Heart right ventricle (tissue), 16 donors: Measurements from ENCODE around the gene PIMREG. TPM values are rescaled to one million over a fixed set of nuclear protein-coding genes. Genes with fewer than 3 reads are reported as not detected.

Source experiments
- ATAC-seq, 8 donors: fragments of 200-7000 bp; cut with Tn5 transposase; one replicate each; pipeline ENCODE4 v1.9.1; 2020; ENCODE audit warnings: mild to moderate bottlenecking in 8 of 8, moderate library complexity in 8 of 8, moderate number of reproducible peaks in 1 of 8
- DNase-seq, 2 donors: peaks; one replicate each; pipeline ENCODE4 v3.0.0-alpha.2; 2020
- H3K27ac ChIP-seq, 10 donors: fragments of 200-600 bp; sonication (generic) in 2 of 10; one replicate each; pipeline versions ENCODE4 v1.5.0 to v1.8.0; 2020 to 2022; ENCODE audit warnings: mild to moderate bottlenecking in 3 of 10
- H3K27me3 ChIP-seq, 7 donors: fragments of 200-600 bp; one replicate each; pipeline ENCODE4 v1.8.0; 2021 to 2022; ENCODE audit warnings: mild to moderate bottlenecking in 2 of 7
- H3K36me3 ChIP-seq, 9 donors: fragments of 200-600 bp; sonication (generic) in 1 of 9; one replicate each; pipeline versions ENCODE4 v1.5.0 to v1.8.0; 2020 to 2022; ENCODE audit warnings: mild to moderate bottlenecking in 2 of 9
- H3K4me1 ChIP-seq, 9 donors: fragments of 200-600 bp; sonication (generic) in 1 of 9; one replicate each; pipeline versions ENCODE4 v1.5.0 to v1.8.0; 2020 to 2022; ENCODE audit warnings: mild to moderate bottlenecking in 4 of 9
- H3K4me3 ChIP-seq, 10 donors: fragments of 200-600 bp; sonication (generic) in 2 of 10; one replicate each; pipeline versions ENCODE4 v1.5.0 to v1.8.0; 2020 to 2022; ENCODE audit warnings: mild to moderate bottlenecking in 7 of 10, moderate library complexity in 2 of 10
- H3K9me3 ChIP-seq, 11 donors: fragments of 200-600 bp in 10 of 11; sonication (generic) in 2 of 11; one replicate each; pipeline versions ENCODE4 v1.5.0 to v1.8.0; 2013 to 2022; ENCODE audit warnings: mild to moderate bottlenecking in 2 of 11, control low read depth in 1 of 11, moderate library complexity in 1 of 11
- WGBS, 2 donors: extraction: QIAGEN DNeasy Blood & Tissue Kit; methylation state at CpG; one replicate each; pipeline ENCODE4 v1.1.7; 2013; ENCODE audit warnings: inconsistent platforms in 1 of 2; 5-methylcytosine and 5-hydroxymethylcytosine counted together
- intact Hi-C, 10 donors: fragments of 100-400 bp; cut with DNase I; formaldehyde crosslinking; loops; one replicate each; pipeline versions ENCODE4 v1.11.1 to v1.14.2; 2022
- polyA plus RNA-seq, 2 donors: library from polyadenylated mRNA; stranded (reverse); fragments of 200-250 nt; gene quantifications; one replicate each; pipeline ENCODE4 v1.2.3, GENCODE V29; 2013
- total RNA-seq, 10 donors: library from RNA; stranded (reverse); fragmentation: NEBNext Ultra II Directional in 3 of 10; extraction: Animal tissue kit (Norgen Biotek cat#: 25700) in 3 of 10; gene quantifications; one replicate each; pipeline versions ENCODE4 v1.2.1 to v1.2.4, GENCODE V29; 2021 to 2023
- TF ChIP-seq, protein P1 (sequence below), 9 donors: fragments of 200-600 bp; sonication (generic) in 2 of 9; IDR thresholded peaks; one replicate each; pipeline versions ENCODE4 v1.5.0 to v1.8.0; 2021 to 2022; ENCODE audit warnings: antibody characterized with exemption in 9 of 9, mild to moderate bottlenecking in 5 of 9, moderate library complexity in 1 of 9
- donor health status: Arrhythmogenic right ventricular cardiomyopathy.
- donor health status: ischemic (EF 13 %, LVEDD 7.1; RV severe dilation, severe dysfunction).
- donor health status: healthy with polysubstance abuse.
- donor health status: DM: no; HTN: yes; CAD: no.
- donor health status: DM: no; HTN: no; CAD: no.
- donor health status: ischemic (EF 25% LVEDD 6.9; RV normal size, moderate dysfunction).
- donor health status: ischemic (EF 25% LVEDD 5.7; RV mildly dilated, moderate dysfunction).
- donor health status: healthy.
- donor health status: DM: yes; HTN: yes; CAD: no.
- donor health status: Ischemic cardiomyopathy.
- donor health status: ischemic (EF 35%, LVEDD 5.7; RV mildly dilated, moderate dysfunction).
- donor health status: nonischemic (EF 11% LVEDD 7.7; RV severe dilation, severe dysfunction).
- donor health status: DM: yes; HTN: yes; CAD: no.
- donor health status: PGD.
- donor health status: ischemic (EF 29% LVEDD 5.4; RV normal size, mild dysfunction).
- donor health status: nonischemic (EF 23%, LVEDD 6.1; RV moderate dilation, normal function).

Gene PIMREG
- total and polyA plus RNA-seq, 12 donors, result 0.21 to 4.0 (median 0.54) TPM; not detected in 6

DNA sequence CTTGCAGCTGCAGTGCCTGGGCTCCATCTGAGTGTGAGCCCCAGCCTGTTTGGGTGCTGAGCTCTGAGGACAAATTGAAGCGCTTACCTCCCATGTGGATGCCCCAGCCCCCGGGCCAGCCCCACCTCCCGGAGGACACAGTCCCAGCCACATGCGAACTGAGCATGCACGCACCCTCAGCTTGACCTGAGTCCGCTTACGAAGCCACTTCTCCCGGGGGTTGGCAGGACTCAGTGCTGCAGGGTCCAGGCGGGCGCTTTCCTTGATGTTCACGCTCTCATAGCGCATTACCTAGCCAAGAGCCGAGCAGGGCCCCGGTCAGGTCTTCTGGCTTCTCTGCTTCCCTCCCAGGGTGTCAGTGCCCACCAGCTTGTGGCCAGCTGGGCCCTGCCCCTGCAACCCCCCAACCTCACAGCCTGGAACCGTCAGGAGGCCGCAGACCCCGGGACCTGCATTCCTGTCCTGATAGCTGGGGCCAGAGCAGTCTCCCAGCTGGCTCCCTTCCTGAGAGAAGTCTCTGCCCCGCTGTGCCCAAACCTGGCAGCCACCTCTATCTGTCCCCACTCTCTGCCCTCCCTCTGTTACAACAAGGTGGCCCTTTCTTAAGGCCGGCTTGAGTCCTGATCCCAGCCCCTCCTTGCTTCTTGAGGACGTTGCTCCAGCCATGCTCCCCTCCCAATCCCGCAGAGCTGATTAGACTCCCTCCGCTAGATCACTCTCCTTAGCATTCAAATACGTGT, 24.0 kb downstream of the PIMREG start:
- ATAC-seq (no peak), DNase-seq (no peak)
- TF ChIP-seq, protein P1, sequence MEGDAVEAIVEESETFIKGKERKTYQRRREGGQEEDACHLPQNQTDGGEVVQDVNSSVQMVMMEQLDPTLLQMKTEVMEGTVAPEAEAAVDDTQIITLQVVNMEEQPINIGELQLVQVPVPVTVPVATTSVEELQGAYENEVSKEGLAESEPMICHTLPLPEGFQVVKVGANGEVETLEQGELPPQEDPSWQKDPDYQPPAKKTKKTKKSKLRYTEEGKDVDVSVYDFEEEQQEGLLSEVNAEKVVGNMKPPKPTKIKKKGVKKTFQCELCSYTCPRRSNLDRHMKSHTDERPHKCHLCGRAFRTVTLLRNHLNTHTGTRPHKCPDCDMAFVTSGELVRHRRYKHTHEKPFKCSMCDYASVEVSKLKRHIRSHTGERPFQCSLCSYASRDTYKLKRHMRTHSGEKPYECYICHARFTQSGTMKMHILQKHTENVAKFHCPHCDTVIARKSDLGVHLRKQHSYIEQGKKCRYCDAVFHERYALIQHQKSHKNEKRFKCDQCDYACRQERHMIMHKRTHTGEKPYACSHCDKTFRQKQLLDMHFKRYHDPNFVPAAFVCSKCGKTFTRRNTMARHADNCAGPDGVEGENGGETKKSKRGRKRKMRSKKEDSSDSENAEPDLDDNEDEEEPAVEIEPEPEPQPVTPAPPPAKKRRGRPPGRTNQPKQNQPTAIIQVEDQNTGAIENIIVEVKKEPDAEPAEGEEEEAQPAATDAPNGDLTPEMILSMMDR (IDR thresholded peaks at IDR 0.05), result no peak
- WGBS, 2 donors, result 79 to 80% methylated on average over 23 of the region's 23 CpGs
- intact Hi-C loops, result no loop called here
- no peak overlapping the region for H3K4me3 ChIP-seq
- H3K9me3 ChIP-seq, result peaks cover 0 to 10% (median 0%) of the 10 kb centered on the region in 11 donors
- no peak overlapping the region for H3K27ac ChIP-seq
- H3K4me1 ChIP-seq, result no peaks in the 10 kb centered on the region
- peaks cover 0 to 5% (median 0%) of the 10 kb centered on the region in 7 donors for H3K27me3 ChIP-seq
- H3K36me3 ChIP-seq, result no peaks in the 10 kb centered on the region

DNA sequence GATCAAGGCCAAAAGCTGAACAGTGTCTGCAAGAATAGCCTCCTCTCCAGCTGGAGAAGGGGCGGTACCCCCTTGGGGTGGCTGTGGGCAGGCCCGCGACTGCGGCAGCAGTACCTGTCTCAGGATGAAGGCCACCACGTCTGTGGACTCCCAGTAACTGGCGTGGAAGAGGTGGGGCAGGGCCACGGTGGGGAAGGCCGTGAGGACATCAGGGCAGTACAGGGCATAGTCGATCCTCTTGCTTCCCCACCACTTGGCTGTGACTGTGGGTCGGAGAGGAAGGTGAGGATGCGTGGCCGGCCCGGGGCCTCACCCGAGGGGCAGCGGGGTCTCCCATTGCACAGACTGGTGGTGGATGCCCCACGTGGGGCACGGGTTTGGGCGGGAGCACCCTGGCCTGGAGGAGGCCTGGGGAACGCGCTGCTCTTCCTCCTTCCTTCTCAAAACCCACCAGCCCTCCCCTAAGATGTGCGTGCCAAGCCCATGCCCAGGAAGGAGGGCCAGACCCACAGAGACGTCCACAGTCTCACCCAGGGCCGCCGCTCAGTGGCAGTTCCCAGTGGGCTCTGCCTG, 26.0 kb downstream of the PIMREG start:
- 94% methylated on average over 24 of the region's 24 CpGs for WGBS, 2 donors
- no peaks in the 10 kb centered on the region for H3K4me1 ChIP-seq
- DNase-seq, result no peak
- H3K27me3 ChIP-seq, result no peaks in the 10 kb centered on the region
- no peak overlapping the region for H3K4me3 ChIP-seq
- peaks cover 0 to 10% (median 0%) of the 10 kb centered on the region in 11 donors for H3K9me3 ChIP-seq
- intact Hi-C loops, result loop anchor here in 5 of 10 donors (5.0 to 10.0 kb wide), 6 partner anchors 82 to 175 kb away; partner anchors contain the start of genes KIAA0753 (in 2 of the 5), TXNDC17 (in 2 of the 5) and PITPNM3 (in 1 of the 5)
- TF ChIP-seq, protein P1 (IDR thresholded peaks at IDR 0.05), result no peak
- ATAC-seq, result no peak
- no peak overlapping the region for H3K27ac ChIP-seq
- H3K36me3 ChIP-seq, result no peaks in the 10 kb centered on the region

DNA sequence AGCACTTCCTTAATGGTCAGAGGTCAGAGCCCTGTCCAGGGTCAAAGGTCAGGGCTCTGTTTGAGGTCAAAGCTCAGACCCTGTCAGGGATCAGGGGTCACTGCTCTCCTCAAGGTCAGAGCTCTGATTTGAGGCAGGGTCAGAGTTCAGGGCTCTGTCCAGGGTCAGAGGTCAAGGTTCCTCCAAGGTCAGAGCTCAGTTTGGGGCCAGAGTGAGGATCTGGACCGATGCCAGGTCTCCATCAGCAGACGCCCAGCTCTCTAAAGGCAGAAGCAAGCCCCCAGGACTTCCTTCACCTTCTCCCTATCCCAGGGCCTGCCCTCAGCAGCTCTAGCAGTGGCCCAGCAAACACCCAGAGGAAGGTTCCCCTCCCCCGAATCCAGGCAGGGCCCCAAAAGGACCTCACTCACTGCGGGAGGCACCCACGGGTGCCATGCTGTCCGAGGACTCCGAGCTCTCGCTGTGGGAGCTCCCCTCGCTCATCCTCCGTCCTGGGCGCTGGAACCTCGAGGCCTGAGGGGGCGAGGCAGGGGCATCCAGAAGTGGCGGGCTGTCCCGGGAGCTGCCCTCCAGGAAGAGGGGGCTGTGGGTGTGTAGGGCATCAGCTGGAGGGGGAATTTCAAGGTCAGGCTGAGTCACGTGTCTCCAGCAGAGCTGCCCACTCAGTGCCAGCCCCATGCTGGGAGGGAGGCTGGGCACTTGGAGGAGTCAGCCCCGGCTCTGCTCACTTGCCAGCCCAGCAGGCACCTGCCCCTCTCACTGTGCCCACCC, 26.7 kb downstream of the PIMREG start:
- 83 to 87% methylated on average over 17 of the region's 17 CpGs for WGBS, 2 donors
- no peak for ATAC-seq

More for the DNA sequence above, 26.7 kb downstream of the PIMREG start:
- DNase-seq, result no peak
- Histone ChIP-seq H3K9me3 (peaks cover 0 to 10% (median 0%) of the 10 kb centered on the region in 11 donors), H3K27ac (no peak overlapping the region), H3K36me3 (no peaks in the 10 kb centered on the region), H3K4me3 (no peak overlapping the region), H3K27me3 (no peaks in the 10 kb centered on the region), H3K4me1 (no peaks in the 10 kb centered on the region)
- intact Hi-C loops, result loop anchor here in 5 of 10 donors (5.0 to 10.0 kb wide), 6 partner anchors 81 to 174 kb away; partner anchors contain the start of genes KIAA0753 (in 2 of the 5), TXNDC17 (in 2 of the 5) and PITPNM3 (in 1 of the 5)
- TF ChIP-seq, protein P1 (IDR thresholded peaks at IDR 0.05), result no peak
